GM12891 (cell line): ENCODE data around the gene CMSS1.
A peak's percentile ranks its signal among the peaks of the same experiment; 100 is the strongest.

ENCODE experiments used
- DNase-seq: peaks from one replicate; pipeline ENCODE4 v3.0.0; 2011; ENCODE audit warnings: low spot score; ENCODE audit not compliant: insufficient read length
- FAIRE-seq: peaks from 2 replicates; lab custom pipeline; 2011; peaks lifted over from hg19 to GRCh38; lab: Jason Lieb, UNC
- PAX5 ChIP-seq: IDR thresholded peaks from 2 replicates; pipeline ENCODE4 v1.6.1; 2011; ENCODE audit warnings: low read length, moderate library complexity, mild to moderate bottlenecking; ENCODE audit not compliant: insufficient read depth, severe bottlenecking
- POLR2A ChIP-seq: IDR thresholded peaks from 2 replicates; pipeline ENCODE4 v1.6.1; 2011; ENCODE audit warnings: low read depth, low read length, control low read depth
- POLR2AphosphoS5 ChIP-seq: IDR thresholded peaks from 2 replicates; pipeline ENCODE4 v1.6.1; 2011; ENCODE audit warnings: low read depth, low read length, control low read depth
- POU2F2 ChIP-seq: IDR thresholded peaks from 2 replicates; pipeline ENCODE4 v1.6.1; 2011; ENCODE audit warnings: low read depth, mild to moderate bottlenecking, control low read depth, low read length, moderate library complexity
- SPI1 ChIP-seq: IDR thresholded peaks from 2 replicates; pipeline ENCODE4 v1.6.1; 2011; ENCODE audit warnings: low read depth, low read length, control low read depth
- TAF1 ChIP-seq: IDR thresholded peaks from 2 replicates; pipeline ENCODE4 v1.6.1; 2011; ENCODE audit warnings: low read depth, low read length, control low read depth

CMSS1 gene

DNA sequence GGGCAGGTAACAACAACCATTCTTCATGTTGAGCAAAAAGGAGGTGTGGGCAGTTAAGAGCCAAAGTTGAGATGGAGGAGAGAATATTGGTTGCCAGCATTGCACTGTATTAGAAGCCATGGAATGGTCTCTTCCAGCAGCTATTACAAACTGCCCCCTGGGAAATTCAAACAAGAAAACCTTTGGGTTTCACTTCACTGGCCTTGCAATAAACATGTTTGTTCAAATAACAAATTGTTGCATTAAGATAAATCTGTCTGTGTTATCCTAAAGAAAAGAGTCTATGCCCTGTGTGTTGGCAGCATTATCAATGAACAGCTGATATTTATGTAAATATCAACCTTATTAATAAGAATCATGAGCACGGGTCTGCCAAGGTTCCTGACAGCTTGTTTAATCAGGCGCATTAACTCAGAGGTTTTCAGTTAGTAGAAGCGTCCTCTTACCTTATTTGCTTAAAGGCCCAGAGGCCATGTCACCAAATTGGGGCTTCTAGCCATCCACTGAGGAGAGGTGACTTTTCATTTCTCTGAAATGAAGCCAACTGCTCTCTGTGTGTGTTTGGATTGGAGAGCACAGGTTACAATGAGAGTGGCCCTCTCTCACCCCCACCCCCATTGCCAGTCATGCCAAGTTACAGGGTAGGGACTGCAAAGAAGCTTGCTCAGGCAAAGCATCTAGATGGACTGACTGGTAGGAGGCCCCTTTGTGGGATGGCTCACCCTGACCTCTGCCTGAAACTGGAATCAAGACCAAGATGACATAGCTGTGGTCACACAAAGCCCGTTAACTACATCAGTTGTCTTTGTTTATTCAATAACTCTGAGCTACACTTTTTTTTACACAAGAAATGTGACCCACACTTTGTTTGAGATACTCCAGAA lies 286.1 kb downstream of the CMSS1 start:
- DNase-seq (no peak), FAIRE-seq (no peak)
- TF ChIP-seq SPI1, result no peak

GRCh38 chr3:100104442-100104798 lies 286.8 kb downstream of the CMSS1 start:
- no peak for DNase-seq
- FAIRE-seq, result peak; percentile 82
- no peak for TF ChIP-seq POLR2AphosphoS5
- TF ChIP-seq POLR2A, result no peak
- no peak for TF ChIP-seq SPI1
- no peak for TF ChIP-seq TAF1
- TF ChIP-seq PAX5, result no peak
- TF ChIP-seq POU2F2, result no peak

GRCh38 chr3:100104817-100105413 lies 287.3 kb downstream of the CMSS1 start:
- DNase-seq (no peak), FAIRE-seq (no peak)
- TF ChIP-seq TAF1 (no peak), POLR2A (no peak), PAX5 (no peak)

DNA sequence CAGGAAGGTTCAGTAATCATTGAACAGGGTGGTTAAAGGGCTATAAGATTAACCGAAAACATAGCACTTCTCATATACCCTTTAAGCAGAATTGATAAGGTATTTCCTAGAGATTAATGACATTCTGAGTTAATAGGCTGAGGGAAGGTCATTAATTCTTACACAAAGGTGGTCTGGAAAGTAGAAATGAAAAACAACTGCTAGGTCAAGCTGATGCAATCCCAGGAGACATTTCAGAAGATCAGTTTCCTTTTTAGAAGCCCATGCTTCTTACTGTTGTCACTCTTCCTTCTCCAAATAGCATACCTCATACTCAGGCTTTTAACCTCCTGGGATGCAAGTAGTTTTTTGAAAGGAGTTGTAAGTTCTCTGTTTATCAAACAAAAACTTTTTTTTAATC lies 287.8 kb downstream of the CMSS1 start:
- FAIRE-seq (peak; percentile 63), DNase-seq (no peak)
- TF ChIP-seq PAX5 (no peak), SPI1 (no peak), TAF1 (no peak), POLR2A (no peak), POU2F2 (no peak), POLR2AphosphoS5 (no peak)

DNA sequence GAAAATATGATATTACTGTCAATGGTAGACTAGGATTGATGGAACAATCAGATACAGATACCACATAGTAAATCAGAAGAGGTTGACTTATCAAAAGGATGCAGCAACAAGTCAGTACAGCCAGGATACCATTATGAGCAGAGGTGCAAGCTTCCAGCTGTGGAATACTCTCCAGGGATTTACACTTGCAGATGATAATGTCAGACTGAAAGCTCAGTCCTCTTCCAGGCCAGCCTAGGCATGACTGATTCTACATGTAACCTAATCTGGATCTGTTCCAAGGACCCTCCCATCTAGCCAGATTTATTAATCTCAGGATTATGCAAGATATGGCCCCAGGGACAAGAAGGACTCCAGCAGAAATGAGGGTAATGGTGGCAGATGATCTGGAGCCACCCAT lies 288.4 kb downstream of the CMSS1 start:
- DNase-seq (no peak), FAIRE-seq (peak; percentile 38)
- no peak for TF ChIP-seq POU2F2
- no peak for TF ChIP-seq PAX5
- no peak for TF ChIP-seq SPI1
- no peak for TF ChIP-seq TAF1
- TF ChIP-seq POLR2A, result no peak
- no peak for TF ChIP-seq POLR2AphosphoS5

DNA sequence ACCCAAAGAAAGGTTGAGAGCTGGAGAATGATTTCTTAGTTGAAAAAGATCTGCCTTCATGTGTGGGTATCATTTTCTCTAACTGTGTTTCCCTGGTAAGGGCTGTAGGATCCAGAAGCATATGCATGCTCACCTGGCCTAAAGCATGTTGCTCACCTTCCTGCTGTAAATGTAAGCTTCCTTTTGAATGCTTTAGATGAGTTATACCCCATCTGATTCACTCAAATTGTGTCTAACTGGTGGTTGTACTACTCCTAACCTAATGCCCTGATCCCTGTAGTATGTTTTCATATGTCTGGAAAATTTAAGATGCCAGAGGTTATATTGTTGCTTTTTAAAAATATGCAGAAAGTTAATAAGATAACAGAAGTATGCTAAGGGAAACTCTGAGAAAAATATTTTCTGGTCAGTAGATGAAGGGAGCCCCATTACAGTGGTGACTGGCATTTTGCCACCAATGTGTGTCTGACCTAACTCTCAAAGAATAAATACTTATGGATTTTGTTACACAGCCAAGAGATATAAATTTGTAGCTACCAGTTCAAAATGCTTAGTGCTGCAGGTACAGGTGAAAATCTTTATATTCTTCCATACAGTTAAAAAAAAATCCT lies 289.0 kb downstream of the CMSS1 start:
- peak; percentile 47 for FAIRE-seq
- no peak for DNase-seq
- TF ChIP-seq TAF1 (no peak), POLR2AphosphoS5 (no peak), POLR2A (no peak)

- no peak for TF ChIP-seq POLR2AphosphoS5
- TF ChIP-seq SPI1, result no peak
- no peak for TF ChIP-seq POLR2A
- no peak for TF ChIP-seq POU2F2
- TF ChIP-seq PAX5, result no peak
- TF ChIP-seq TAF1, result no peak
- FAIRE-seq (no peak), DNase-seq (no peak)
Measured at GRCh38 chr3:100107221-100107814, 289.7 kb downstream of the CMSS1 start.

GRCh38 chr3:100108464-100109079 lies 290.9 kb downstream of the CMSS1 start:
- TF ChIP-seq POLR2AphosphoS5, result no peak
- TF ChIP-seq PAX5, result no peak
- no peak for TF ChIP-seq TAF1
- no peak for TF ChIP-seq SPI1
- FAIRE-seq (no peak), DNase-seq (no peak)

DNA sequence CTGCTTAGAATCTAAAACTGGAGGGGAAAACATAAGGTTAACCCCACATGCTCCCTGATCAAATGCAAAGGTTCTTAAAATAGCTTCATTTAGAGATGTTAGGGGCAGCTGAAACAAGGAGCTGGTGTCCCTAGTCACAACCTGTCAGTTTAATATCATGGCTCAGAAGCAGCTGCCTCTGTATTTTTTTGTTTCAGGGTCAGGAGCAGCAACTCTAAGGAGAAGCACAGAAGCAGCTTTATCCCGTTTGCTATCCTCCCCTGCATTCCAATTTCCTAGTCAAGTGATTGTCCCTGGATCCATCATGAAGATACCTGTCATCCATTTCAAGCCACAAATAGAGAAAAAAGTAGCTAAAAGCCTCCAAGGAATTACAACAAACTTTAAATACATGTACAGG lies 292.5 kb downstream of the CMSS1 start:
- FAIRE-seq, result no peak
- TF ChIP-seq SPI1 (no peak), POLR2AphosphoS5 (no peak), POLR2A (no peak), TAF1 (no peak), POU2F2 (no peak), PAX5 (no peak)
- DNase-seq, result no peak
